HepG2 (cell line): Measurements from ENCODE around the gene ASH1L. TPM values are rescaled to one million over a fixed set of nuclear protein-coding genes. Genes with fewer than 3 reads are reported as not detected.

Source experiments
- ATAC-seq: fragments of 200-7000 bp; cut with Tn5 transposase; 3 replicates; pipeline ENCODE4 v1.9.1; 2020; ENCODE audit warnings: mild to moderate bottlenecking, moderate library complexity
- BruUV-seq: library from RNA; stranded (reverse); fragments of 400-500 nt; replicated peaks from 2 replicates; lab custom pipeline; 2021; lab: Mats Ljungman, UMichigan
- CTCF ChIA-PET: fragments of 300-600 bp; formaldehyde crosslinking; extraction: SDS; loops from one replicate; lab custom pipeline; 2021; ENCODE audit warnings: low total read pairs, inconsistent platforms, low intra/inter-chr PET ratio; lab: Yijun Ruan, JAX
- POLR2A ChIA-PET: fragments of 350-600 bp; sonication (Branson Sonifier 250); formaldehyde crosslinking; loops from one replicate; lab custom pipeline; 2020; ENCODE audit warnings: antibody characterized with exemption, inconsistent platforms; lab: Yijun Ruan, JAX
- DNase-seq: peaks from one replicate; pipeline ENCODE4 v3.0.0-alpha.2; 2015; ENCODE audit warnings: low spot score
- FAIRE-seq: peaks from 3 replicates; lab custom pipeline; 2011; peaks lifted over from hg19 to GRCh38; lab: Jason Lieb, UNC
- H2AFZ ChIP-seq: one replicate; pipeline ENCODE4 v1.6.1; 2011; ENCODE audit warnings: low read length, inconsistent platforms
- H3K27ac ChIP-seq: fragments of 300-600 bp; 3 replicates; pipeline ENCODE4 v1.8.0; 2011; ENCODE audit warnings: mixed run types, mild to moderate bottlenecking, mixed read lengths, low read length, inconsistent platforms; ENCODE audit not compliant: insufficient read depth; ENCODE audit errors: extremely low read length
- H3K27me3 ChIP-seq, 2 experiments: fragments of 200-600 bp in 1 of 2; 2 replicates in 1 of 2; 3 replicates in 1 of 2; pipeline versions ENCODE4 v1.6.0 to v1.8.0; 2011; ENCODE audit warnings: low read length in 2 of 2, mild to moderate bottlenecking in 2 of 2, moderate library complexity in 2 of 2, inconsistent platforms in 1 of 2; ENCODE audit not compliant: insufficient read depth in 2 of 2, control insufficient read depth in 1 of 2
- H3K36me3 ChIP-seq, 2 experiments: fragments of 200-600 bp in 1 of 2; replicated peaks in 1 of 2; 2 replicates in 1 of 2; 3 replicates in 1 of 2; pipeline versions ENCODE4 v1.5.1 to v1.8.0; 2011; ENCODE audit warnings: low read length in 2 of 2, inconsistent platforms in 1 of 2; ENCODE audit not compliant: insufficient read depth in 2 of 2, control insufficient read depth in 1 of 2
- H3K4me1 ChIP-seq: 2 replicates; pipeline ENCODE4 v1.5.1; 2012; ENCODE audit warnings: low read length, inconsistent platforms; ENCODE audit not compliant: insufficient read depth
- H3K4me2 ChIP-seq: 2 replicates; pipeline ENCODE4 v1.6.0; 2011; ENCODE audit warnings: low read depth, low read length, inconsistent platforms
- H3K4me3 ChIP-seq, 3 experiments: fragments of 200-600 bp in 1 of 3; sonication (generic), shearing (Covaris generic) in 1 of 3; replicated peaks in 1 of 3; 2 replicates each; pipeline ENCODE4 v1.5.1; 2011 to 2016; ENCODE audit warnings: low read length in 3 of 3, inconsistent platforms in 2 of 3, low read depth in 2 of 3, mild to moderate bottlenecking in 2 of 3, control low read depth in 1 of 3, mixed read lengths in 1 of 3; ENCODE audit not compliant: insufficient read depth in 1 of 3
- H3K79me2 ChIP-seq: one replicate; pipeline ENCODE4 v1.6.1; 2011; ENCODE audit warnings: low read length, inconsistent platforms; ENCODE audit not compliant: insufficient read depth
- H3K9ac ChIP-seq: 2 replicates; pipeline ENCODE4 v1.6.0; 2011; ENCODE audit warnings: mild to moderate bottlenecking, low read depth, low read length, inconsistent platforms; ENCODE audit not compliant: insufficient read depth
- H3K9me3 ChIP-seq: 2 replicates; pipeline ENCODE4 v1.5.1; 2012; ENCODE audit warnings: mild to moderate bottlenecking, low read length
- H4K20me1 ChIP-seq: 2 replicates; pipeline ENCODE4 v1.6.0; 2011; ENCODE audit warnings: inconsistent platforms, mild to moderate bottlenecking, low read length, moderate library complexity; ENCODE audit not compliant: insufficient read depth
- DR1 ChIP-seq: sonication (generic); formaldehyde crosslinking; IDR thresholded peaks from 2 replicates; pipeline ENCODE4 v1.8.0; 2021; ENCODE audit warnings: mild to moderate bottlenecking, missing genetic modification reagents, inconsistent platforms
- KLF6 ChIP-seq: IDR thresholded peaks from 2 replicates; pipeline ENCODE4 v1.8.0; 2016; ENCODE audit warnings: missing biosample characterization, missing genetic modification reagents
- MAFG ChIP-seq: sonication (generic); formaldehyde crosslinking; IDR thresholded peaks from 2 replicates; pipeline ENCODE4 v1.5.1; 2020; ENCODE audit warnings: mild to moderate bottlenecking, missing genetic modification reagents
- MBD4 ChIP-seq: IDR thresholded peaks from 2 replicates; pipeline ENCODE4 v1.6.1; 2012; ENCODE audit warnings: low read length, inconsistent platforms, borderline replicate concordance
- ZBTB42 ChIP-seq: sonication (generic); formaldehyde crosslinking; IDR thresholded peaks from 2 replicates; pipeline ENCODE4 v1.5.0; 2020; ENCODE audit warnings: mild to moderate bottlenecking, missing genetic modification reagents
- ZNF17 ChIP-seq: sonication (generic); formaldehyde crosslinking; IDR thresholded peaks from 2 replicates; pipeline ENCODE4 v1.5.0; 2020; ENCODE audit warnings: mild to moderate bottlenecking, missing genetic modification reagents
- ZNF331 ChIP-seq: sonication (generic); formaldehyde crosslinking; IDR thresholded peaks from 2 replicates; pipeline ENCODE4 v1.4.0; 2020; ENCODE audit warnings: missing genetic modification reagents
- ZNF670 ChIP-seq: sonication (generic); formaldehyde crosslinking; IDR thresholded peaks from 2 replicates; pipeline ENCODE4 v1.8.0; 2022; ENCODE audit warnings: mild to moderate bottlenecking, missing genetic modification reagents, borderline replicate concordance
- ZSCAN22 ChIP-seq: sonication (generic); formaldehyde crosslinking; IDR thresholded peaks from 2 replicates; pipeline ENCODE4 v1.4.0; 2020; ENCODE audit warnings: mild to moderate bottlenecking, missing genetic modification reagents
- ZSCAN25 ChIP-seq: sonication (generic); formaldehyde crosslinking; IDR thresholded peaks from 2 replicates; pipeline ENCODE4 v1.8.0; 2022; ENCODE audit warnings: mild to moderate bottlenecking, missing genetic modification reagents
- WGBS: methylation state at CpG from one replicate; pipeline ENCODE4 v1.1.6; 2017; ENCODE audit warnings: low lambda C conversion rate; 5-methylcytosine and 5-hydroxymethylcytosine counted together
- in situ Hi-C: cut with HindIII; loops from 2 replicates; pipeline ENCODE4 v1.10.0; 2017; ENCODE audit warnings: low pct_unique_long_range_greater_than_20kb; ENCODE audit not compliant: extremely low pct_ligation_motif_present
- intact Hi-C: fragments of 100-400 bp; cut with micrococcal nuclease; formaldehyde crosslinking; loops from one replicate; pipeline ENCODE4 v1.10.0; 2022; ENCODE audit not compliant: unreplicated experiment
- polyA plus RNA-seq, 8 experiments: library from polyadenylated mRNA; depleted of rRNA in 3 of 8; stranded (reverse) in 7 of 8; unstranded in 1 of 8; fragments of >200 nt; fragmentation: Illumina TruSeq in 4 of 8; extraction: Trizol in 4 of 8; gene quantifications; 2 replicates each; pipeline versions ENCODE4 v1.2.1 to v1.2.3, GENCODE V29; 2011 to 2016; ENCODE audit warnings: low read depth in 4 of 8, missing spikeins in 1 of 8, mixed read lengths in 1 of 8; ENCODE audit not compliant: insufficient read depth in 1 of 8
- total RNA-seq, 5 experiments: library from RNA; depleted of rRNA; stranded (reverse); fragments of >200 nt; fragmentation: Illumina TruSeq; extraction: Trizol; gene quantifications; 2 replicates each; pipeline ENCODE4 v1.2.3, GENCODE V29; 2016; ENCODE audit warnings: low read depth in 1 of 5
- TF ChIP-seq, protein P1 (sequence below): sonication (generic); formaldehyde crosslinking; IDR thresholded peaks from 2 replicates; pipeline ENCODE4 v1.4.0; 2020; ENCODE audit warnings: low read depth, mild to moderate bottlenecking, missing genetic modification reagents
- TF ChIP-seq, protein P2 (sequence below): sonication (generic); formaldehyde crosslinking; IDR thresholded peaks from 2 replicates; pipeline ENCODE4 v1.5.0; 2020; ENCODE audit warnings: mild to moderate bottlenecking, missing genetic modification reagents
- TF ChIP-seq, protein P3 (sequence below): IDR thresholded peaks from 2 replicates; pipeline ENCODE4 v1.6.1; 2016; ENCODE audit warnings: control low read depth
- TF ChIP-seq, protein P4 (sequence below): sonication (generic); formaldehyde crosslinking; conservative IDR thresholded peaks from 2 replicates; pipeline ENCODE4 v1.8.0; 2022; ENCODE audit warnings: missing genetic modification reagents
- TF ChIP-seq, protein P5 (sequence below): sonication (generic); formaldehyde crosslinking; IDR thresholded peaks from 2 replicates; pipeline ENCODE4 v1.4.0; 2020; ENCODE audit warnings: missing genetic modification reagents

ASH1L gene
- total and polyA plus RNA-seq, 2 of the 13 experiments (the other 11 are each of a cell fraction or from before 2014, with no cell fraction given), result 10.2 to 15.3 TPM

DNA sequence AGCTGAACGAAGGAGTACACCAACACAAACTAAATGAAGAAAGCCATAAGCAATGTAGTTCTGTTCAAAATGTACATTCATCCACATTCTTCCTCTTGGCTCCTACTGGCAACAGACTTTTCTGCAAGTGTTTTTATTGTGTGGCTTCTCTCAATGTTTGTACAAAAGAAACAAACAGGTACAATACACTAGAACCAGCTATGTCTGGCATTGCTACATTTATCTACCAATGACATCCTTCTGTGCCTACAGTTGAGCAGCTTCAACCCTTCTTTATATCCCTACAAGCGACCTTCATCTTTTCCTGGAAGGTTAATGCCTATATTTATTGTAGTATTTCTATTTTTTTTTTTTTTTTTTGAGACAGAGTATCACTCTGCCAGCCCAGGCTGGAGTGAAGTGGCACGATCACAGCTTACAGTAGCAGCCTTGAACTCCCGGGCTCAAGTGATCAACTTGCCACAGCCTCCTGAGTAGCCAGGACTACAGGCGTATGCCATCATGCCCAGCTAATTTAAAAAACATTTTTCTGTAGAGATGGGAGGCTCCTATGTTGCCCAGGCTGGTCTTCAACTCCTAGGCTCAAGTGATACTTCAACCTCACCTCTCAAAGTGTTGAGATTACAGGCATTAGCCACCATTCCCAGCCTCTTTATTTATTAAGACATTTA, 89.3 kb downstream of the ASH1L start:
- BruUV-seq, result no TSS peak
- Histone ChIP-seq H3K27ac (no peak overlapping the region), H3K79me2 (no peaks in the 10 kb centered on the region), H3K4me3 (no peak overlapping the region), H2AFZ (no peak overlapping the region), H3K9me3 (peaks cover 14% of the 10 kb centered on the region), H3K4me1 (no peaks in the 10 kb centered on the region), H3K36me3 (peaks cover 4 to 17% of the 10 kb centered on the region in 2 experiments; a peak in 4 of 5 replicates), H3K4me2 (no peak overlapping the region), H3K27me3 (no peaks in the 10 kb centered on the region), H4K20me1 (no peaks in the 10 kb centered on the region), H3K9ac (no peak overlapping the region)
- POLR2A ChIA-PET, result no interaction called here
- CTCF ChIA-PET, result no interaction called here
- no peak for FAIRE-seq
- no peak for DNase-seq
- TF ChIP-seq, protein P1, sequence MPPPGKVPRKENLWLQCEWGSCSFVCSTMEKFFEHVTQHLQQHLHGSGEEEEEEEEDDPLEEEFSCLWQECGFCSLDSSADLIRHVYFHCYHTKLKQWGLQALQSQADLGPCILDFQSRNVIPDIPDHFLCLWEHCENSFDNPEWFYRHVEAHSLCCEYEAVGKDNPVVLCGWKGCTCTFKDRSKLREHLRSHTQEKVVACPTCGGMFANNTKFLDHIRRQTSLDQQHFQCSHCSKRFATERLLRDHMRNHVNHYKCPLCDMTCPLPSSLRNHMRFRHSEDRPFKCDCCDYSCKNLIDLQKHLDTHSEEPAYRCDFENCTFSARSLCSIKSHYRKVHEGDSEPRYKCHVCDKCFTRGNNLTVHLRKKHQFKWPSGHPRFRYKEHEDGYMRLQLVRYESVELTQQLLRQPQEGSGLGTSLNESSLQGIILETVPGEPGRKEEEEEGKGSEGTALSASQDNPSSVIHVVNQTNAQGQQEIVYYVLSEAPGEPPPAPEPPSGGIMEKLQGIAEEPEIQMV (CRISPR knock-in tag), result no peak
- TF ChIP-seq ZNF670 (CRISPR knock-in tag) (no peak), ZNF331 (CRISPR knock-in tag) (no peak), MBD4 (no peak), MAFG (CRISPR knock-in tag) (no peak), DR1 (CRISPR knock-in tag) (no peak), KLF6 (CRISPR knock-in tag) (no peak), ZSCAN25 (CRISPR knock-in tag) (no peak), ZSCAN22 (CRISPR knock-in tag) (no peak), ZNF17 (no peak), ZBTB42 (no peak)
- TF ChIP-seq, protein P2, sequence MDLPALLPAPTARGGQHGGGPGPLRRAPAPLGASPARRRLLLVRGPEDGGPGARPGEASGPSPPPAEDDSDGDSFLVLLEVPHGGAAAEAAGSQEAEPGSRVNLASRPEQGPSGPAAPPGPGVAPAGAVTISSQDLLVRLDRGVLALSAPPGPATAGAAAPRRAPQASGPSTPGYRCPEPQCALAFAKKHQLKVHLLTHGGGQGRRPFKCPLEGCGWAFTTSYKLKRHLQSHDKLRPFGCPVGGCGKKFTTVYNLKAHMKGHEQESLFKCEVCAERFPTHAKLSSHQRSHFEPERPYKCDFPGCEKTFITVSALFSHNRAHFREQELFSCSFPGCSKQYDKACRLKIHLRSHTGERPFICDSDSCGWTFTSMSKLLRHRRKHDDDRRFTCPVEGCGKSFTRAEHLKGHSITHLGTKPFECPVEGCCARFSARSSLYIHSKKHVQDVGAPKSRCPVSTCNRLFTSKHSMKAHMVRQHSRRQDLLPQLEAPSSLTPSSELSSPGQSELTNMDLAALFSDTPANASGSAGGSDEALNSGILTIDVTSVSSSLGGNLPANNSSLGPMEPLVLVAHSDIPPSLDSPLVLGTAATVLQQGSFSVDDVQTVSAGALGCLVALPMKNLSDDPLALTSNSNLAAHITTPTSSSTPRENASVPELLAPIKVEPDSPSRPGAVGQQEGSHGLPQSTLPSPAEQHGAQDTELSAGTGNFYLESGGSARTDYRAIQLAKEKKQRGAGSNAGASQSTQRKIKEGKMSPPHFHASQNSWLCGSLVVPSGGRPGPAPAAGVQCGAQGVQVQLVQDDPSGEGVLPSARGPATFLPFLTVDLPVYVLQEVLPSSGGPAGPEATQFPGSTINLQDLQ (CRISPR knock-in tag), result no peak
- TF ChIP-seq, protein P3, sequence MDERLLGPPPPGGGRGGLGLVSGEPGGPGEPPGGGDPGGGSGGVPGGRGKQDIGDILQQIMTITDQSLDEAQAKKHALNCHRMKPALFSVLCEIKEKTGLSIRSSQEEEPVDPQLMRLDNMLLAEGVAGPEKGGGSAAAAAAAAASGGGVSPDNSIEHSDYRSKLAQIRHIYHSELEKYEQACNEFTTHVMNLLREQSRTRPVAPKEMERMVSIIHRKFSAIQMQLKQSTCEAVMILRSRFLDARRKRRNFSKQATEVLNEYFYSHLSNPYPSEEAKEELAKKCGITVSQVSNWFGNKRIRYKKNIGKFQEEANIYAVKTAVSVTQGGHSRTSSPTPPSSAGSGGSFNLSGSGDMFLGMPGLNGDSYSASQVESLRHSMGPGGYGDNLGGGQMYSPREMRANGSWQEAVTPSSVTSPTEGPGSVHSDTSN (CRISPR knock-in tag), result no peak
- TF ChIP-seq, protein P4, sequence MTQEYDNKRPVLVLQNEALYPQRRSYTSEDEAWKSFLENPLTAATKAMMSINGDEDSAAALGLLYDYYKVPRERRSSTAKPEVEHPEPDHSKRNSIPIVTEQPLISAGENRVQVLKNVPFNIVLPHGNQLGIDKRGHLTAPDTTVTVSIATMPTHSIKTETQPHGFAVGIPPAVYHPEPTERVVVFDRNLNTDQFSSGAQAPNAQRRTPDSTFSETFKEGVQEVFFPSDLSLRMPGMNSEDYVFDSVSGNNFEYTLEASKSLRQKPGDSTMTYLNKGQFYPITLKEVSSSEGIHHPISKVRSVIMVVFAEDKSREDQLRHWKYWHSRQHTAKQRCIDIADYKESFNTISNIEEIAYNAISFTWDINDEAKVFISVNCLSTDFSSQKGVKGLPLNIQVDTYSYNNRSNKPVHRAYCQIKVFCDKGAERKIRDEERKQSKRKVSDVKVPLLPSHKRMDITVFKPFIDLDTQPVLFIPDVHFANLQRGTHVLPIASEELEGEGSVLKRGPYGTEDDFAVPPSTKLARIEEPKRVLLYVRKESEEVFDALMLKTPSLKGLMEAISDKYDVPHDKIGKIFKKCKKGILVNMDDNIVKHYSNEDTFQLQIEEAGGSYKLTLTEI (CRISPR knock-in tag), result no peak
- TF ChIP-seq, protein P5, sequence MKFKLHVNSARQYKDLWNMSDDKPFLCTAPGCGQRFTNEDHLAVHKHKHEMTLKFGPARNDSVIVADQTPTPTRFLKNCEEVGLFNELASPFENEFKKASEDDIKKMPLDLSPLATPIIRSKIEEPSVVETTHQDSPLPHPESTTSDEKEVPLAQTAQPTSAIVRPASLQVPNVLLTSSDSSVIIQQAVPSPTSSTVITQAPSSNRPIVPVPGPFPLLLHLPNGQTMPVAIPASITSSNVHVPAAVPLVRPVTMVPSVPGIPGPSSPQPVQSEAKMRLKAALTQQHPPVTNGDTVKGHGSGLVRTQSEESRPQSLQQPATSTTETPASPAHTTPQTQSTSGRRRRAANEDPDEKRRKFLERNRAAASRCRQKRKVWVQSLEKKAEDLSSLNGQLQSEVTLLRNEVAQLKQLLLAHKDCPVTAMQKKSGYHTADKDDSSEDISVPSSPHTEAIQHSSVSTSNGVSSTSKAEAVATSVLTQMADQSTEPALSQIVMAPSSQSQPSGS (CRISPR knock-in tag), result no peak
- WGBS, result 98% methylated on average over 5 of the region's 5 CpGs
- in situ Hi-C loops (no loop called here), intact Hi-C loops (no loop called here)
- ATAC-seq, result no peak
